Vagina (tissue), 2 donors: ENCODE measurements around the gene PRELID3B. TPM values are rescaled to one million over a fixed set of nuclear protein-coding genes. Genes with fewer than 3 reads are reported as not detected.

Experiments used
- DNase-seq, 2 donors: peaks; one replicate each; pipeline ENCODE4 v3.0.0-alpha.2; 2017; ENCODE audit errors: extremely low spot score in 2 of 2
- H3K27ac ChIP-seq: fragments of 200-600 bp; sonication (generic); one replicate; pipeline ENCODE4 v1.5.1; 2019
- H3K27me3 ChIP-seq: fragments of 200-600 bp; sonication (generic); one replicate; pipeline ENCODE4 v1.5.1; 2019
- H3K36me3 ChIP-seq, 2 donors: fragments of 200-600 bp; sonication (generic); one replicate each; pipeline ENCODE4 v1.5.1; 2017 to 2019
- H3K4me1 ChIP-seq: fragments of 200-600 bp; sonication (generic); one replicate; pipeline ENCODE4 v1.5.1; 2019
- H3K4me3 ChIP-seq, 2 donors: fragments of 200-600 bp; sonication (generic); 1 replicate in 1 of 2; 2 replicates in 1 of 2; pipeline ENCODE4 v1.5.1; 2016 to 2019
- H3K9me3 ChIP-seq: fragments of 200-600 bp; sonication (generic); one replicate; pipeline ENCODE4 v1.5.1; 2019
- CTCF ChIP-seq, 3 experiments: fragments of 450-650 bp in 2 of 3; fragments of 200-600 bp in 1 of 3; sonication (generic) in 1 of 3; IDR thresholded peaks; one replicate each; pipeline ENCODE4 v1.5.1; 2017 to 2019; ENCODE audit warnings: antibody characterized with exemption in 3 of 3, mild to moderate bottlenecking in 2 of 3, moderate library complexity in 2 of 3
- POLR2A ChIP-seq, 2 donors: fragments of 450-650 bp; IDR thresholded peaks; one replicate each; pipeline ENCODE4 v1.6.1; 2017; ENCODE audit warnings: antibody characterized with exemption in 2 of 2, mild to moderate bottlenecking in 2 of 2, moderate library complexity in 2 of 2
- POLR2AphosphoS5 ChIP-seq, 2 donors: sonication (generic); formaldehyde crosslinking; IDR thresholded peaks; one replicate each; pipeline ENCODE4 v1.9.0; 2017; ENCODE audit warnings: antibody characterized with exemption in 2 of 2, mild to moderate bottlenecking in 2 of 2, low read depth in 1 of 2; ENCODE audit not compliant: insufficient read depth in 1 of 2
- intact Hi-C: fragments of 100-400 bp; cut with DNase I; formaldehyde crosslinking; loops from one replicate; pipeline ENCODE4 v1.15.1; 2023
- total RNA-seq: library from RNA; depleted of rRNA; stranded (reverse); fragments of >200 nt; gene quantifications from one replicate; pipeline ENCODE4 v1.2.3, GENCODE V29; 2016

Gene PRELID3B
- total RNA-seq, 1 donor from 2014 or later: 73.4 TPM

GRCh38 chr20:59040667-59041066 lies 1.9 kb downstream of the PRELID3B start:
- H3K9me3 ChIP-seq: no peaks in the 10 kb centered on the region
- H3K4me3 ChIP-seq: no peak overlapping the region
- no peak for TF ChIP-seq POLR2A (IDR thresholded peaks at IDR 0.05)
- TF ChIP-seq POLR2AphosphoS5 (IDR thresholded peaks at IDR 0.05; ENCODE audit: insufficient read depth in 1 of 2, low read depth in 1 of 2): no peak
- no peak for TF ChIP-seq CTCF (IDR thresholded peaks at IDR 0.05)
- H3K27ac ChIP-seq: no peak overlapping the region
- intact Hi-C loops: loop anchor here (5.0 kb wide), 1 partner anchor 58 kb away; the partner anchor contains the start of gene NELFCD
- peaks cover 33% of the 10 kb centered on the region for H3K4me1 ChIP-seq
- no peak for DNase-seq
- no peaks in the 10 kb centered on the region for H3K27me3 ChIP-seq
- H3K36me3 ChIP-seq: peaks cover 0 to 27% of the 10 kb centered on the region in 2 donors

- TF ChIP-seq POLR2A (IDR thresholded peaks at IDR 0.05) (no peak), CTCF (IDR thresholded peaks at IDR 0.05) (no peak), POLR2AphosphoS5 (IDR thresholded peaks at IDR 0.05; ENCODE audit: insufficient read depth in 1 of 2, low read depth in 1 of 2) (no peak)
- no peaks in the 10 kb centered on the region for H3K27me3 ChIP-seq
- peaks cover 0 to 39% of the 10 kb centered on the region in 2 donors for H3K36me3 ChIP-seq
- intact Hi-C loops: no loop called here
- H3K27ac ChIP-seq: no peak overlapping the region
- DNase-seq: no peak
- H3K4me1 ChIP-seq: peaks cover 33% of the 10 kb centered on the region
- no peaks in the 10 kb centered on the region for H3K9me3 ChIP-seq
- no peak overlapping the region for H3K4me3 ChIP-seq
These were observed 3.4 kb downstream of the PRELID3B start for GRCh38 chr20:59039233-59039632.

GRCh38 chr20:59037386-59037785 lies 5.2 kb downstream of the PRELID3B start:
- intact Hi-C loops: no loop called here

GRCh38 chr20:59035381-59035780 lies 7.2 kb downstream of the PRELID3B start:
- TF ChIP-seq POLR2A (IDR thresholded peaks at IDR 0.05) (no peak), CTCF (IDR thresholded peaks at IDR 0.05) (no peak), POLR2AphosphoS5 (IDR thresholded peaks at IDR 0.05; ENCODE audit: insufficient read depth in 1 of 2, low read depth in 1 of 2) (no peak)
- Histone ChIP-seq H3K9me3 (no peaks in the 10 kb centered on the region), H3K27me3 (no peaks in the 10 kb centered on the region), H3K4me1 (peaks cover 23% of the 10 kb centered on the region), H3K36me3 (peaks cover 0 to 48% of the 10 kb centered on the region in 2 donors), H3K27ac (no peak overlapping the region), H3K4me3 (no peak overlapping the region)
- intact Hi-C loops: no loop called here
- DNase-seq: no peak

More at GRCh38 chr20:59037386-59037785, 5.2 kb downstream of the PRELID3B start:
- Histone ChIP-seq H3K4me1 (peaks cover 28% of the 10 kb centered on the region), H3K9me3 (no peaks in the 10 kb centered on the region), H3K4me3 (no peak overlapping the region), H3K27ac (no peak overlapping the region), H3K27me3 (no peaks in the 10 kb centered on the region), H3K36me3 (peaks cover 0 to 47% of the 10 kb centered on the region in 2 donors)
- TF ChIP-seq CTCF (IDR thresholded peaks at IDR 0.05) (no peak), POLR2AphosphoS5 (IDR thresholded peaks at IDR 0.05; ENCODE audit: insufficient read depth in 1 of 2, low read depth in 1 of 2) (no peak), POLR2A (IDR thresholded peaks at IDR 0.05) (no peak)
- no peak for DNase-seq

- H3K27ac ChIP-seq: no peak overlapping the region
- peaks cover 0 to 63% of the 10 kb centered on the region in 2 donors for H3K36me3 ChIP-seq
- H3K4me1 ChIP-seq: peaks cover 33% of the 10 kb centered on the region
- no peak overlapping the region for H3K4me3 ChIP-seq
- intact Hi-C loops: loop anchor here (5.0 kb wide), 1 partner anchor 141 kb away; no protein-coding TSS in a partner anchor
- no peaks in the 10 kb centered on the region for H3K9me3 ChIP-seq
- DNase-seq: no peak
- no peak for TF ChIP-seq CTCF (IDR thresholded peaks at IDR 0.05)
- no peak for TF ChIP-seq POLR2AphosphoS5 (IDR thresholded peaks at IDR 0.05; ENCODE audit: insufficient read depth in 1 of 2, low read depth in 1 of 2)
- no peaks in the 10 kb centered on the region for H3K27me3 ChIP-seq
These were observed 8.9 kb downstream of the PRELID3B start for GRCh38 chr20:59033616-59034165.
